HepG2 (cell line): Measurements from ENCODE around the gene SLC25A10. TPM values are rescaled to one million over a fixed set of nuclear protein-coding genes. Genes with fewer than 3 reads are reported as not detected.
A peak's percentile ranks its signal among the peaks of the same experiment; 100 is the strongest.

ENCODE experiments used
- FOXO1 ChIP-seq: sonication (generic); formaldehyde crosslinking; IDR thresholded peaks from 2 replicates; pipeline ENCODE4 v1.4.0; 2020; ENCODE audit warnings: missing genetic modification reagents
- GATAD2A ChIP-seq: IDR thresholded peaks from 2 replicates; pipeline ENCODE4 v1.6.1; 2016
- HCFC1 ChIP-seq: fragments of 150-350 bp; IDR thresholded peaks from 2 replicates; pipeline ENCODE4 v1.6.1; 2014; ENCODE audit warnings: low read depth, low read length
- HIVEP1 ChIP-seq: sonication (generic); formaldehyde crosslinking; IDR thresholded peaks from 2 replicates; pipeline ENCODE4 v1.4.0; 2020; ENCODE audit warnings: mild to moderate bottlenecking, missing genetic modification reagents
- NR2F1 ChIP-seq, 2 experiments: fragments of 450-650 bp in 1 of 2; formaldehyde crosslinking in 1 of 2; IDR thresholded peaks; 2 replicates each; pipeline versions ENCODE4 v1.5.0 to v1.6.1; 2016 to 2020; ENCODE audit warnings: mild to moderate bottlenecking in 1 of 2, missing compliant biosample characterization in 1 of 2, missing genetic modification reagents in 1 of 2, moderate library complexity in 1 of 2
- NR2F6 ChIP-seq, 2 experiments: IDR thresholded peaks; 2 replicates each; pipeline ENCODE4 v1.6.1; 2016; ENCODE audit warnings: antibody characterized with exemption in 1 of 2, mild to moderate bottlenecking in 1 of 2
- SNAI1 ChIP-seq: sonication (generic); formaldehyde crosslinking; IDR thresholded peaks from 2 replicates; pipeline ENCODE4 v1.5.0; 2020; ENCODE audit warnings: mild to moderate bottlenecking, missing genetic modification reagents, borderline replicate concordance
- TCF7 ChIP-seq: sonication (generic); IDR thresholded peaks from 2 replicates; pipeline ENCODE4 v1.6.1; 2016; ENCODE audit warnings: antibody characterized with exemption, low read depth
- TGIF2 ChIP-seq: IDR thresholded peaks from 2 replicates; pipeline ENCODE4 v1.6.1; 2016; ENCODE audit warnings: control low read depth, missing compliant biosample characterization
- ZMYM3 ChIP-seq: sonication (generic); formaldehyde crosslinking; IDR thresholded peaks from 2 replicates; pipeline ENCODE4 v1.5.1; 2020; ENCODE audit warnings: mild to moderate bottlenecking, missing genetic modification reagents
- ZNF253 ChIP-seq: sonication (generic); formaldehyde crosslinking; IDR thresholded peaks from 2 replicates; pipeline ENCODE4 v1.8.0; 2022; ENCODE audit warnings: mild to moderate bottlenecking, missing genetic modification reagents, borderline replicate concordance
- ZNF263 ChIP-seq: sonication (generic); formaldehyde crosslinking; IDR thresholded peaks from 2 replicates; pipeline ENCODE4 v1.4.0; 2020; ENCODE audit warnings: missing genetic modification reagents
- ZNF317 ChIP-seq: sonication (generic); formaldehyde crosslinking; IDR thresholded peaks from 2 replicates; pipeline ENCODE4 v1.5.0; 2020; ENCODE audit warnings: mild to moderate bottlenecking, missing genetic modification reagents
- ZNF549 ChIP-seq: sonication (generic); formaldehyde crosslinking; IDR thresholded peaks from 2 replicates; pipeline ENCODE4 v1.5.0; 2020; ENCODE audit warnings: missing genetic modification reagents
- ZNF569 ChIP-seq: sonication (generic); formaldehyde crosslinking; IDR thresholded peaks from 2 replicates; pipeline ENCODE4 v1.5.0; 2020; ENCODE audit warnings: mild to moderate bottlenecking, missing genetic modification reagents, moderate library complexity, borderline replicate concordance
- ZNF703 ChIP-seq: sonication (generic); formaldehyde crosslinking; IDR thresholded peaks from 2 replicates; pipeline ENCODE4 v1.5.1; 2020; ENCODE audit warnings: missing genetic modification reagents, mild to moderate bottlenecking, moderate library complexity, borderline replicate concordance
- polyA plus RNA-seq, 8 experiments: library from polyadenylated mRNA; depleted of rRNA in 3 of 8; stranded (reverse) in 7 of 8; unstranded in 1 of 8; fragments of >200 nt; fragmentation: Illumina TruSeq in 4 of 8; extraction: Trizol in 4 of 8; gene quantifications; 2 replicates each; pipeline versions ENCODE4 v1.2.1 to v1.2.3, GENCODE V29; 2011 to 2016; ENCODE audit warnings: low read depth in 4 of 8, missing spikeins in 1 of 8, mixed read lengths in 1 of 8; ENCODE audit not compliant: insufficient read depth in 1 of 8
- total RNA-seq, 5 experiments: library from RNA; depleted of rRNA; stranded (reverse); fragments of >200 nt; fragmentation: Illumina TruSeq; extraction: Trizol; gene quantifications; 2 replicates each; pipeline ENCODE4 v1.2.3, GENCODE V29; 2016; ENCODE audit warnings: low read depth in 1 of 5
- TF ChIP-seq, protein P1 (sequence below): sonication (generic); formaldehyde crosslinking; IDR thresholded peaks from 2 replicates; pipeline ENCODE4 v1.5.1; 2020; ENCODE audit warnings: mild to moderate bottlenecking, missing genetic modification reagents, borderline replicate concordance
- TF ChIP-seq, protein P2 (sequence below): fragments of 450-650 bp; IDR thresholded peaks from 2 replicates; pipeline ENCODE4 v1.6.1; 2017
- TF ChIP-seq, protein P3 (sequence below): sonication (generic); formaldehyde crosslinking; conservative IDR thresholded peaks from 2 replicates; pipeline ENCODE4 v1.4.0; 2020; ENCODE audit warnings: missing genetic modification reagents
- TF ChIP-seq, protein P4 (sequence below): sonication (generic); formaldehyde crosslinking; IDR thresholded peaks from 2 replicates; pipeline ENCODE4 v1.8.0; 2023; ENCODE audit warnings: mild to moderate bottlenecking, missing genetic modification reagents
- TF ChIP-seq, protein P5 (sequence below): sonication (generic); formaldehyde crosslinking; IDR thresholded peaks from 2 replicates; pipeline ENCODE4 v1.4.0; 2020; ENCODE audit warnings: missing genetic modification reagents
- TF ChIP-seq, protein P6 (sequence below): sonication (generic); formaldehyde crosslinking; IDR thresholded peaks from 2 replicates; pipeline ENCODE4 v1.4.0; 2020; ENCODE audit warnings: missing genetic modification reagents, borderline replicate concordance

SLC25A10 gene
- total and polyA plus RNA-seq, 2 of the 13 experiments (the other 11 are each of a cell fraction or from before 2014, with no cell fraction given) = 46.5 to 140 TPM

DNA sequence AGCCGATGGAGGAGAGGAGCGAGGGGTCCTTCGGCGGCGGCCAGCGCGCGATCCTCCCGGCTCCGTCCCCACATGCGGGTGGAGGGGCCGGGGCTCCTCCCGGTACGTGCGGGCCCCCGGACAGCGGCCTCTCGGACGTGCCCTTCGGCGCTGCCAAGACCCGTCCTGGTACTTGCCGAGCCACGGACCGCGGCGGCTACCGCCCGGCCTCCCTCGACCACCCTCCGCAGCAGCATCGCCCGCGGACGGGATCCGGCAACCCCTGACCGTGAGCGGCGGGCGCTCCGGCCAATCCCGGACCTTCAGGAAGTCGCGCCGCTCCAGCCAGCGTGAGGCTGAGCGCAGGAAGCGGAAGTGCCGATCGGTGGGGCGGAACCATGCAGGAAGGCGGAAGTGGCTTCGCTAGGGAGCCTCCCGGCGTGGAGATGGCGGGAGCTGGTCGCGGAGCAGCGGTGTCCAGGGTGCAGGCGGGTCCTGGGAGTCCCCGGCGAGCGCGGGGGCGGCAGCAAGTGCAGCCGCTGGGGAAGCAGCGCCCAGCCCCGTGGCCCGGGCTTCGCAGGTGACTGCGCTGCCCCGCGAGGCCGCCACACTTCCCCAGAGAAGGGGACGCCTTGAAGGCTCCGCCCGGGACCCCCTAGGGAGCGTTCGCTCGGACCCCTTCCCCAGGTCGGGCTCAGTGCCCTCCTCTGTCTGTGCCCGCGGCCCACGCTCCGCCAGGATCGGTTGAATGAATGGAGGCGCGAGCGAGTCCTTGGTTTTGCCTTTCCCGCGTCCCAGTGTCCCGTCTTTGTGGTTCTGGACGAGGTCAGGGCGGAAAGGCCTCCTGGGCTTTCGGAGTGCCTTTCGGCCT, 45.5 kb upstream of the SLC25A10 start, which contains the start of the genes CCDC137 and OXLD1 (continued):
- TF ChIP-seq ZNF703 (CRISPR knock-in tag) (0 out of 2 replicates have a peak, but pooled peaks have one; percentile 69), HCFC1 (peak; percentile 67), ZNF263 (CRISPR knock-in tag) (0 out of 2 replicates have a peak, but pooled peaks have one; percentile 45), TGIF2 (CRISPR knock-in tag) (peak; percentile 43; the same call in 1 of the 2 replicates), ZNF569 (no peak), NR2F6 (IDR thresholded peaks at IDR 0.05) (no peak), NR2F6 (CRISPR knock-in tag; IDR thresholded peaks at IDR 0.05) (peak; percentile 23; the same call in 1 of the 2 replicates), HIVEP1 (CRISPR knock-in tag) (no peak), NR2F1 (CRISPR knock-in tag; IDR thresholded peaks at IDR 0.05) (no peak), TCF7 (no peak), ZNF549 (CRISPR knock-in tag) (no peak), SNAI1 (CRISPR knock-in tag) (no peak), ZNF317 (no peak), GATAD2A (CRISPR knock-in tag) (0 out of 2 replicates have a peak, but pooled peaks have one; percentile 8), ZNF253 (CRISPR knock-in tag) (0 out of 2 replicates have a peak, but pooled peaks have one; percentile 39), ZMYM3 (CRISPR knock-in tag) (no peak), FOXO1 (CRISPR knock-in tag) (peak; percentile 16; the same call in 1 of the 2 replicates)
- TF ChIP-seq, protein P1, sequence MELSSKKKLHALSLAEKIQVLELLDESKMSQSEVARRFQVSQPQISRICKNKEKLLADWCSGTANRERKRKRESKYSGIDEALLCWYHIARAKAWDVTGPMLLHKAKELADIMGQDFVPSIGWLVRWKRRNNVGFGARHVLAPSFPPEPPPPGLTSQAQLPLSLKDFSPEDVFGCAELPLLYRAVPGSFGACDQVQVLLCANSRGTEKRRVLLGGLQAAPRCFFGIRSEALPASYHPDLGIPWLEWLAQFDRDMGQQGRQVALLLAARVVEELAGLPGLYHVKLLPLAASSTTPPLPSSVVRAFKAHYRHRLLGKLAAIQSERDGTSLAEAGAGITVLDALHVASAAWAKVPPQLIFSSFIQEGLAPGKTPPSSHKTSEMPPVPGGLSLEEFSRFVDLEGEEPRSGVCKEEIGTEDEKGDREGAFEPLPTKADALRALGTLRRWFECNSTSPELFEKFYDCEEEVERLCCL = peak; percentile 89; the same call in 1 of the 2 replicates
- TF ChIP-seq, protein P2, sequence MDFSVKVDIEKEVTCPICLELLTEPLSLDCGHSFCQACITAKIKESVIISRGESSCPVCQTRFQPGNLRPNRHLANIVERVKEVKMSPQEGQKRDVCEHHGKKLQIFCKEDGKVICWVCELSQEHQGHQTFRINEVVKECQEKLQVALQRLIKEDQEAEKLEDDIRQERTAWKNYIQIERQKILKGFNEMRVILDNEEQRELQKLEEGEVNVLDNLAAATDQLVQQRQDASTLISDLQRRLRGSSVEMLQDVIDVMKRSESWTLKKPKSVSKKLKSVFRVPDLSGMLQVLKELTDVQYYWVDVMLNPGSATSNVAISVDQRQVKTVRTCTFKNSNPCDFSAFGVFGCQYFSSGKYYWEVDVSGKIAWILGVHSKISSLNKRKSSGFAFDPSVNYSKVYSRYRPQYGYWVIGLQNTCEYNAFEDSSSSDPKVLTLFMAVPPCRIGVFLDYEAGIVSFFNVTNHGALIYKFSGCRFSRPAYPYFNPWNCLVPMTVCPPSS = no peak
- TF ChIP-seq, protein P3, sequence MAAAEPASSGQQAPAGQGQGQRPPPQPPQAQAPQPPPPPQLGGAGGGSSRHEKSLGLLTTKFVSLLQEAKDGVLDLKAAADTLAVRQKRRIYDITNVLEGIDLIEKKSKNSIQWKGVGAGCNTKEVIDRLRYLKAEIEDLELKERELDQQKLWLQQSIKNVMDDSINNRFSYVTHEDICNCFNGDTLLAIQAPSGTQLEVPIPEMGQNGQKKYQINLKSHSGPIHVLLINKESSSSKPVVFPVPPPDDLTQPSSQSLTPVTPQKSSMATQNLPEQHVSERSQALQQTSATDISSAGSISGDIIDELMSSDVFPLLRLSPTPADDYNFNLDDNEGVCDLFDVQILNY (CRISPR knock-in tag) = peak; percentile 66; the same call in 1 of the 2 replicates
- TF ChIP-seq, protein P4, sequence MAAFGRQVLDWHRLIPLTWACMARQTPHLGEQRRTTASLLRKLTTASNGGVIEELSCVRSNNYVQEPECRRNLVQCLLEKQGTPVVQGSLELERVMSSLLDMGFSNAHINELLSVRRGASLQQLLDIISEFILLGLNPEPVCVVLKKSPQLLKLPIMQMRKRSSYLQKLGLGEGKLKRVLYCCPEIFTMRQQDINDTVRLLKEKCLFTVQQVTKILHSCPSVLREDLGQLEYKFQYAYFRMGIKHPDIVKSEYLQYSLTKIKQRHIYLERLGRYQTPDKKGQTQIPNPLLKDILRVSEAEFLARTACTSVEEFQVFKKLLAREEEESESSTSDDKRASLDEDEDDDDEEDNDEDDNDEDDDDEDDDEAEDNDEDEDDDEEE (CRISPR knock-in tag) = peak; percentile 97
- TF ChIP-seq, protein P5, sequence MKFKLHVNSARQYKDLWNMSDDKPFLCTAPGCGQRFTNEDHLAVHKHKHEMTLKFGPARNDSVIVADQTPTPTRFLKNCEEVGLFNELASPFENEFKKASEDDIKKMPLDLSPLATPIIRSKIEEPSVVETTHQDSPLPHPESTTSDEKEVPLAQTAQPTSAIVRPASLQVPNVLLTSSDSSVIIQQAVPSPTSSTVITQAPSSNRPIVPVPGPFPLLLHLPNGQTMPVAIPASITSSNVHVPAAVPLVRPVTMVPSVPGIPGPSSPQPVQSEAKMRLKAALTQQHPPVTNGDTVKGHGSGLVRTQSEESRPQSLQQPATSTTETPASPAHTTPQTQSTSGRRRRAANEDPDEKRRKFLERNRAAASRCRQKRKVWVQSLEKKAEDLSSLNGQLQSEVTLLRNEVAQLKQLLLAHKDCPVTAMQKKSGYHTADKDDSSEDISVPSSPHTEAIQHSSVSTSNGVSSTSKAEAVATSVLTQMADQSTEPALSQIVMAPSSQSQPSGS (CRISPR knock-in tag) = peak; percentile 70; the same call in 1 of the 2 replicates
- TF ChIP-seq, protein P6, sequence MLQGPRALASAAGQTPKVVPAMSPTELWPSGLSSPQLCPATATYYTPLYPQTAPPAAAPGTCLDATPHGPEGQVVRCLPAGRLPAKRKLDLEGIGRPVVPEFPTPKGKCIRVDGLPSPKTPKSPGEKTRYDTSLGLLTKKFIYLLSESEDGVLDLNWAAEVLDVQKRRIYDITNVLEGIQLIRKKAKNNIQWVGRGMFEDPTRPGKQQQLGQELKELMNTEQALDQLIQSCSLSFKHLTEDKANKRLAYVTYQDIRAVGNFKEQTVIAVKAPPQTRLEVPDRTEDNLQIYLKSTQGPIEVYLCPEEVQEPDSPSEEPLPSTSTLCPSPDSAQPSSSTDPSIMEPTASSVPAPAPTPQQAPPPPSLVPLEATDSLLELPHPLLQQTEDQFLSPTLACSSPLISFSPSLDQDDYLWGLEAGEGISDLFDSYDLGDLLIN (CRISPR knock-in tag) = peak; percentile 77; the same call in 1 of the 2 replicates
